Renal cortical epithelial cell (primary cell): ENCODE results near the gene TMED10. TPM values are rescaled to one million over a fixed set of nuclear protein-coding genes. Genes with fewer than 3 reads are reported as not detected.
"Not testable (repeated sequence)": the region's sequence is repeated elsewhere in the genome, so short reads cannot be mapped to it uniquely, and the experiment has no call there.

Experiments
- DNase-seq: peaks from one replicate; pipeline ENCODE4 v3.0.0-alpha.2; 2011; ENCODE audit warnings: low read depth
- total RNA-seq: library from RNA; depleted of rRNA; stranded (reverse); fragments of >200 nt; gene quantifications from 2 replicates; pipeline ENCODE4 v1.2.3, GENCODE V29; 2014

The TMED10 gene
- total RNA-seq, 1 donor from 2014 or later = 361 TPM

- DNase-seq = peak; percentile 61
These were observed 17.4 kb downstream of the TMED10 start for GRCh38 chr14:75158843-75159614.

DNA sequence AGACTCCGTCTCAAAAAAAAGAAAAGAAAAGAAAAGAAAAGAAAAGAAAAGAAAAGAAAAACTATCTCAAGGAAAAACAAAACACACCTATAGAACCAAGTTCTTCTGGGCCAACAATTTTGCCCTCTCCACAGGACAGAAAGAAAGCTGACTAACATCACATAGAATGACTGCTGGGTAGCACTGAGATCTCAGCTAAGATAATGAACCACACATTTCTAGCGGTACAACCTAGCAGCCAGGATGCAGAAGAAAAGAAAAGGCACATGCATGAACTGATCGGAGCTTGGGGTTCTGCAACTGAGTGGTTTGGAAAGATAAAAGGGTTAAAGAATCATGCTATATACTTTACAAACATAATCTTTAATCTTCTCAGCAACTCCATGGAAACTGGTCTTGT, 19.5 kb downstream of the TMED10 start:
- DNase-seq = no peak

GRCh38 chr14:75156111-75156510, 20.3 kb downstream of the TMED10 start:
- no peak for DNase-seq

DNA sequence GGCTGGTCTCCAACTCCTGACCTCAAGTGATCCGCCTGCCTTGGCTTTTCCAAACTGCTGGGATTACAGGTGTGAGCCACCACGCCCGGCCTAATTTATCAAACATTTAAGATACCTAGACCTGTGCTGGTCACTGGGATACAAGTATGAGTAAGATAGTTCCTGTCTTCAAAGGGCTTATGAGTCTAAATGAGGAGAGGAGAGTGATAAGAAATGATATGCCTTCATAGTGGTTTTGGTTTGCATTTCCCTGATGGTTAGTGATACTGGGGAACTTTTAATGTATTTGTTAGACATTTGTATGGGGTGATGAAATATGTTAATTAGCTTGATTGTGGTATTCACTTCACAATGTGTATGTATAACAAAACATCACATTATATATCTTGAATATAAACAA, 21.2 kb downstream of the TMED10 start:
- no peak for DNase-seq

DNA sequence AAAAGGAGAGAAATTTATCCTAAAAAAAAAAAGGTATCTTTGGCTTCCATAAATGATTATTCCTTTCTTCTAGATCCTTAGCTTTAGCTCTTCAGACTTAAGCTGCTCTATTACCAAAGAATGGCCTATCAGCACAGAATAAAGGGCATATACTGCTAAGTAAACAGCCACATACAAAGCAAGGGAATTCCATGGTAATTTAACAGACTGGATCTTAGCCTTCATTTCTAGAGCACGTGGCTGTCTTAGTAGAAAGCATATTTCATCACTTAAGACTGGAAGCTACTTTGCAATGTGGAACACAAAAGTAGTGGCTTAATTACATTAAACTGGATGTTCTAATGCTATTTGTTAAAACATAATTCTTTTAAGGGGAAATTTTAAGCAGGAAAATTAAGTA, 23.1 kb downstream of the TMED10 start:
- no peak for DNase-seq

DNA sequence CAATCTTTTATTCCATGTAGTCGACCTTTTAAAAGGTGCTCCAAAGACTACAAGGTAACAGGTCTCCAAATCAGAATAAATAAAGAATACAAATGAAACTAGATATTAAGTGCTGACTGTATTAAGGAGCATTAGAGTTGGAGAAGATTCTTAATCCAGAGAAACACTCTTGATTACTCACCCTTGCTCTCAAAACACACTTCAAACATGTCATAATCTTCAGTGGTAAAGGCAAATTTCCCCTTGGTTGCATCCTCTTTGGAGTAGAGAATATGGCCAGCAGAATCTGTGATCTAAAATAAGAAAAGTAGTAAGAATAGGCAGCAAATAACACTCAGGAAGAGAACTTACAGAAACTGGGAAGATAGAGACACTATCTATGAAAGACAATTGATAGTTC, 24.6 kb downstream of the TMED10 start:
- DNase-seq = no peak

DNA sequence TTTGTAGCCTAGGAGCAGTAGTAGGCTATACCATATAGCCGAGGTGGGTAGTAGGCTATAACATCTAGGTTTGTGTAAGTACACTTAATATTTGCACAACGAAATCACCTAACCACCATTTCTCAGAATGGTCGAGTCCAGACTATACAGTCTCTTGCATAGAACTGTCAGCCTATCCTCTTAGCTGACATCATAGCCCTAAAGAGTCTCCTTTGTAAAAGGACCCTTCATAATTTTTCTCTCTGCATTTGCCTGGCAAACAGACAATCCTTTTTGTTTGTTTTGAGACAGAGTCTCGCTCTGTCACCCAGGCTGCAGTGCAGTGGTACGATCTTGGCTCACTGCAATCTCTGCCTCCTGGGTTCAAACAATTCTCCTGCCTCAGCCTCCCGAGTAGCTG, 25.8 kb downstream of the TMED10 start:
- DNase-seq = not testable (repeated sequence)

- DNase-seq = peak; percentile 63
These were observed 26.3 kb downstream of the TMED10 start for GRCh38 chr14:75150150-75150549.

- peak; percentile 67 for DNase-seq
These were observed 28.9 kb downstream of the TMED10 start for GRCh38 chr14:75147423-75148071.

DNA sequence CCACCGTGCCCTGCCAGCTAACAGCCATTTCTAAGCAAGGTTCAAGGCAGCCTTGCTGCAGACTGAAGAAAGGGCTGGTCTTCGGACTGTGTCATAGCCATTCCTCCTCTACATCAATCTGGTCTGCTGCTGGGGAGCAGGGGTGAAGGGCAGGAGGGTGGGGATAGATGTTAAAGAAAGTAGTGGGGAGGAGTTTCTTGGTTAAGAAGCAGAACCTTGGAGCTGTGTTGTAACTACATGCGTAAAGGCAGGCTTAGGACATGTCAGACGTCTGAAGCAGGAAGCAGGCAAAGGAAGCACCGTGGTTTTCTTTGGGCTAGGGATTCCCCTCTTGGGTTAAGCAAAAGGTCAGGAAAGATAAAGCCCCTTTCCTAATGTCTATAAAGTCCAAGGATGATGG, 31.5 kb downstream of the TMED10 start:
- DNase-seq = no peak

DNA sequence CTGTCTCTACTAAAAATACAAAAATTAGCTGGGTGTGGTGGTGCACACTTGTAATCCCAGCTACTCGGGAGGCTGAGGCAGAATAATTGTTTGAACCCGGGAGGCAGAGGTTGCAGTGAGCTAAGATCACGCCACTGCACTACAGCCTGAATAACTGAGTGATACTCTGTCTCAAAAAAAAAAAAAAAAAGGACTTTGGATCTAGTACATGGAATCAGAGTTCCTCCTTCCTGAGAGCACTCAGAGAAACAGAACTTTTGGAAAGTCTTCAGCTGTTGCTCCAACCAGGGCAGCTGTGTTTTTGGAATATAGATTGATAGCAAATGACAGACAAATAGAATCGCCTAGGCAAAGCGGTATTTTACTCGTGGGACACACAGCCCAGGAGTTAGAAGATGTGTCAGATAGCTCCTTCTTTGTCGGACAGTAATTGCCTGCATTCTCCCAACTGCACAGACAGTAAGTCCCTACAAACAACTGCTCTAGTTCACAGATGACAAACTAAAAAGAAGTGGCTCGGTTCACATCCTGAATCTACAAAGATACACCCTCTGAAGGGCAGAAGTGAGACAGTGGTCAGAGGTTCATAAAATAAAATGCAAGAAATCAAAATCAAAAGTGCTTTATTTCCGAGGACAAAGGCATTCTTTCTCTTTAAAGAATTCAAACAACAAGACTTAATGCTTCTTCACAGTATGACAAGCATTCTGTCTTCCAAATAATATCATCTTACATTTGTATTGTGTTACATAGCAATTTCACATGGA, 32.5 kb downstream of the TMED10 start:
- no peak for DNase-seq

- no peak for DNase-seq
These were observed 33.9 kb downstream of the TMED10 start for GRCh38 chr14:75142494-75142893.

DNA sequence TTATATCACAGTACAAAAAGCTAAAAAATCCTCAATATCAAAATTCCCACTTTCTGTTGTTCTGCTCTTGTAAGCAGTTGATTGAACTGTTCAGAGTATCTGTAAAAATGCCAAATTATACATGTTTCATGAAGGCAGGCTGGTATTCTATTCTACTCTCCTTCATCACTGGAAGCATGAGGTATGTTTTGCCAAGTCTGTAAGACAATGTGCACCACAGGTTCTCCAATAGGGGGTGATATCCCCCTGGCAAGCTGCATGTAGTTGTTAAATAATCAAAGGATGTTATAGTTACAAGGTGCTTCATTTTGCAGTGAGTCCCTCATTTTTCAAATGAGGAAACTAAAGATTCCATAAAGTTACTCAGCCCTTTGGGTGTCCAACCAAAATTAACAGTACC, 34.4 kb downstream of the TMED10 start:
- DNase-seq = peak; percentile 65

DNA sequence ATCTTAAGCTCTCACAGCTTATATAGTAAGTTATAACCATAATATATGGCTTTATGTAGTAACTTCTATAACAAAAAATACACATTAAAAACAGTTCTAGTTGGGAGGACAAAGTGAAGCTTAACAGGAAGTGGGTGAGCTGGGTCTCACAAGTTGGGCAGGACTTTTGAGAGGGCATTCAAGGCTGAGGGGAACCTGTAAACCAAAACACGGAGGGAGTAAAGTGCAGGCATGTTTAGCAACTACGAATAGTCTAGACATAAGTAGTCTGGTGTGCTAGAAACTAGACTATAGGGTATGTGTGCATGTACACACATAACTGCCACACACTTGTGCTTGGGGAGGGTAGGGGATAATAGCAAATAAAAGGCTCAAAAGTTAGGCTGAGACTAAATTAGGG, 35.4 kb downstream of the TMED10 start:
- no peak for DNase-seq

GRCh38 chr14:75140620-75141019, 35.8 kb downstream of the TMED10 start:
- no peak for DNase-seq

- DNase-seq = no peak
These were observed 37.2 kb downstream of the TMED10 start for GRCh38 chr14:75139185-75139584.

- DNase-seq = no peak
These were observed 37.9 kb downstream of the TMED10 start for GRCh38 chr14:75138492-75138891.

- DNase-seq = no peak
These were observed 41.8 kb downstream of the TMED10 start for GRCh38 chr14:75134644-75135043.

DNA sequence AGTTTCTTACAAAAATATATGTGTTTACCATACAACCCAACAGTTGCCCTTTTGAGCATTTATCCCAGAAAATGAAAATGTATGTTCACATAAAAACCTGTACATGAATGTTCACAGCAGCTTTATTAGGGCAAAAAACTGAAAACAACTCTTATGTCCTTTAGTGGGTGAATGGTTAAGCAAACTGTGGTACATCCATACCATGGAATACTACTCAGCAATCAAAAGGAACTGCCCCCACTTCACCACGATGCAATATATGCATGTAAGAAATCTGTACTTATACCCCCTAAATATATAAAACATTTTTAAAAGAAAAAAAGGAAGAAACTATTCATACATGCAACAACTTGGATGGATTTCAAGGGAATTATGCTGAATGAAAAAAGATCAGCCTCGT, 42.8 kb downstream of the TMED10 start:
- DNase-seq = no peak

- DNase-seq = peak; percentile 73
These were observed 43.9 kb downstream of the TMED10 start for GRCh38 chr14:75132382-75133086.

- no peak for DNase-seq
These were observed 47.8 kb downstream of the TMED10 start for GRCh38 chr14:75128596-75128990.
